SIG-M5 treated with dmso at 0.1 percent for 504 hours (cell line): ENCODE results near the gene CELSR2.
"Not testable (repeated sequence)": the region's sequence is repeated elsewhere in the genome, so short reads cannot be mapped to it uniquely, and the experiment has no call there.

Source experiments
- DNase-seq: peaks from one replicate; lab custom pipeline; 2025; ENCODE audit not compliant: unreplicated experiment; lab: John Stamatoyannopoulos, UW

The CELSR2 gene

DNA sequence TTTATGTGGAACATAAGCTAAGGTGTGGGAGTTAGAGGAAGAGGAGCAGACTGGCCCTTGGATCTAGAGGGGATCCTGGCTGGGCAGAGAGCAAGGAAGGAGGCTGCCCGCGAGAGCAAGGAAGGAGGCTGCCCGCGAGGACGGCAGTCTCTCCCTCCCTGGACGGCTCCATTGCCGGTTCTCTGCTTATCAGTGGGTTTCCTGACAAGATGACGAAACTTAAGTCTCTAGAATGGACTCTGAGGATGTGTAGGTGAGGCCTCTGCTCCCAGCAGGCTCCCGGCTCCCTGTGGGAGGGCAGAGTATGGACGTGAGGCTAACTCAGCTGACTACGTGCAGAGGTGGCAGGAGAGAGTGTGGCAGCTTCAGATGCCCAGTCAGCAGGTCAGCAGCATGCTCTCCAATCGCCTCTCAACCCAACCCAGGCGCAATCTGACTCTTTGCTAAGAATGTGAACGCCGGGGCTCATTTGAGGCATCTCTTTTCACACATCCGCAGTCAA lies 51.4 kb downstream of the CELSR2 start:
- DNase-seq: no peak

DNA sequence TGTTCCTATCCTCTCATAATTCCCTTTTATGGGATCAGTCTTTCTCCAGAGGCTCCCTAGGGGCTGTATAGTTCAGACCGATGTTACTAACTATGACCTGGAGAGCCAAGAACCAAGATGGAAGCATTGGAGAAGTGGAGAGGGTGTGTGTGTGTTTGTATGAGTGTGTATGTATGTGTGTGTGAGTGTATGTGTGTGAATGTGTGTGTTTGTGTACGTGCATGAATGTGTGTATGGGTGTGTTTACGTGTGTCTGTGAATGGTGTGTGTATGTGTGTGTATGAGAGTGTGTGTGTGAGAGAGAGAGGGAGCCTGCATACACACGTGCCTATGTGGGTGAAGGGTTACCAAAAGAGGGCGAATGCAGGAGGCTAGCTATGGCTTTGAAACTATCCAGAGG lies 52.5 kb downstream of the CELSR2 start:
- no peak for DNase-seq

DNA sequence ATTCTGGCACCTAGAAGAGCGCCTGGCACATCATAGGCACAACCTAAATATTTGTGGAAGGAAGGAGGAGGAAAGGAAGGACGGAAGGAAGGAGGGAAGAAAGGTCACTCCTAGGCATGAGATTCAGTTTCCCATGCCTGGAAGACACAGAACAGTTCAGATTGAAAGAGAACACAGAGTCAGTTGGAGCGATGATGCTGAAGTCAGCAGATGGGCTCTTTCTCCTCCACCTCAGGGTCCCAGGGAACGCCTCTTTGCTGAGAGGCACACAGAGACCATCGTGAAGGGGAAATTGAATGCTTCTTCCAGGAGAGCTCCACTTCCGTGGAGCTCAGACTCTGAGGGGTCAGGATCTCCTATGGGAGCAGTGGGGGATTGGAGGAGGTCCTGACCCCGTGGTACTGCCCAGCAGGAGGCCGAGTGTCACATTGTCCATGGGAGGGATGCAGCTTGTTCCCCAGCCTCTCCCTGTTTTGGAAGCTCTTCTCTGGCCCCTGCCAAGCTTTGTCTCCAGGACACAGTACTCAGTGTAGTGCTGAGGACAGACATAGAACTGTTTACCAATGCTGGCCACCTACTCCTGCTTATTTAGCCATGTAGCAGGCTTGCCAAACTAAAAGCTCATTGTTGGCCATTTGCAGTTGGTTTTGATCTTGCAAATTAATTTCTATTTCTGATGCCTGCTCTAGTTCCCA lies 55.0 kb downstream of the CELSR2 start:
- no peak for DNase-seq

DNA sequence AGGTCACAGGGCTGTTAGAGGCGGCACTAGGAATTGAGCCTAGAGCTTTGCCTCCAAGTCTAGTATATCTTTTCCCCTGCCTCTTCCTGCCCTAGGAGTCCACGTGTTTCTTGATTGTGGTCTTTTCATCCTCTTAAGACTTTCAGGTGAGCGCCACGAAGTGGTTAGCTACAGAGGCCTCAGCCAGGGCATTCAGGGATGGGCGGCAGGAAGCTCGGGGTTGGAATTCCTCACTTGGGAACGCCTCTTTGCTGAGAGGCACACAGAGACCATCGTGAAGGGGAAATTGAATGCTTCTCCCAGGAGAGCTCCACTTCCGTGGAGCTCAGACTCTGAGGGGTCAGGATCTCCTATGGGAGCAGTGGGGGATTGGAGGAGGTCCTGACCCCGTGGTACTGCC lies 56.7 kb downstream of the CELSR2 start:
- DNase-seq: not testable (repeated sequence)

DNA sequence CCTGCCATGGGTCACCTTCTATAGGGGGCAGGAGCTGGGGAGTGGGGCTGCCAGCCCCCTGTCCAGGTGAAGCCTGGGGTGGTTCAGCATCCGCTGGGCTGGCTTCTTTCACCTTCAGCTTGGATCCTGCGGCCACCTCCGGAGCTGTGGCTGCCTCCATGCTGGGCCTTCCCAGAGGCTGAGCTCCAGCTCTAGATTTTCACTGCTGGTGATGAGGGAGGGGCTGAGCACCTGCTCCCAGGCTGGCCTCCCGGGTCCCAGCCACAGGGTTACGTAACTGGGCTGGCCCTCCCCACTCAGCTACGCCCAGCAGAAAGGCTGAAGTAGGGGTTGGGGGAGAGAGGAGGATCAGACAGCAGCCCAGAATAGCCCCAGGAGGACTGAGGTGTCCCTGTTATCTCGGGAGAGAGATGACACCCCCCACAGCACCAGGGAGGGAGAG lies 57.5 kb downstream of the CELSR2 start, which contains the start of gene MYBPHL:
Gene MYBPHL, minus strand, starts transcription at position 180 of the 442 bp plus-strand sequence. Its CDS starts 20 bp downstream, at position 160.
- peak; percentile 18 for DNase-seq

DNA sequence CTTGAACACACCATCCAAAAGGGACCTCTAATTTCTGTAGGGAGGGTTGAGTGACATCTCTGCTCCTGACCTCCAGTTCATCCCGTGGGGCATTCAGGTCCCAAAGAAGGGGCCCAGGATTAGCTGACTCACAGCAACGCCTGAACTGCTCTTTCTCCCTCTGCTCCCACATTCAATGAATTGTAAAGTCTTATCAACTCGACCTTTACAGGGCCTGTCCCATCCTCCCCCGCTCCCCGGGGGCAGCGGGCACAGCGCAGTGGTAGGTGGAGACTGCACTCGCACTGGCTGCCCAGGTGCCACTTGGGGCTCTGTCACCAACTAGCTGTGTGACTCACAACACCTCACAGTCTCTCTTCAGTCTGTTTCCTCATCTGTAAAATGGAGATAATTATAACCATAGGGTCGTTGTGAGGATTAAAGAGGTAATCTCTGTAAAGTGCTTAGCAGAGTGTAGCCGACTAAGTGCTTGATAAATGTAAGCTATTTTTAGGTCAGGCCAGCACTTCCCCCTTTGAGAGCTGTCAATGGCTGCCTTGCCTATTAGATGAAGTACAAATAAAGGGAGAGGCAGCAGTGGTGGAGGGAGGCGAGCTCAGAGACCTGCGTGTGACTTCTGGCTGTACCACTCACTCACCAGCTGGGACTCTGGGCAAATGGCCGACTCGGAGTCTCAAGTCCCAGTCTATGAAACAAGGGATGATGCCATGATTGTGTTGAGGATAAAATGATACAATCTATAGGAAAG lies 58.1 kb downstream of the CELSR2 start:
- peak; percentile 41 for DNase-seq

DNA sequence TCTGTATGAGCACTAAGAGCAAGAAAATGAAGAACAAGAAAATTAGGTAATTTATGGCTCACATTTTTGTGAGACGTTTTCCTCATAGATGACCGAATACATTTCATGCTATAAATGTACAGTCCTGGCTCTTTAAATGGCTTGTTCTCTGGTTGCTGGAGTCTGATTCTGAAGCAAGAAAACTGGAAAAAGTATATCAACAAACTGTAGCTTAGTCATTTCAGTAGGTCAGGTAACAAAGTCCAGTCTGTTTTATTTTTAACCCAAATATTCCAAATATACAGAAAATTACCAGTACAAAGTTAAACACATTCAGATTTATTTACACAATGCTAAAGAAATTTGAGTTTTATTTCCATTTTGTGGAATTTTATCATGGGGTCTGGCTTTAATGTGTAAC lies 60.0 kb downstream of the CELSR2 start:
- DNase-seq: no peak

DNA sequence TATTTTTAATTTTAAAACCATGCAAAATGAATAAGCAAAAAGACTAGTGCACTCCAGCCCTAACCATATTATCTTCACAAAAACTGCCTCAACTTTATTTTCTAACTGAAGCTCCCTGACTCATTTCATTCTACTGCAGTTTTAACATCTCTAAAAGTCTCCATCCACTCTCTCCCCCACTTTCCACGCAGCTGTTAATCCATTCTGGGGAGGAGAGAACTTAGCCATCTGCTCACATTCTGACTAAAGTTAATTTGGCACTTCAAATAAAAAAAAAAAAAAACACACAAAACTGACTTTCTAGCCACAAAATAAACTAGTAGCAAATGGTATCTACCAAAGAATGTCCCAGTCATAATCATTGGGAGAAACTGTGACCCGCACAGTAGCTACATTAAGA lies 62.9 kb downstream of the CELSR2 start:
- DNase-seq: no peak

DNA sequence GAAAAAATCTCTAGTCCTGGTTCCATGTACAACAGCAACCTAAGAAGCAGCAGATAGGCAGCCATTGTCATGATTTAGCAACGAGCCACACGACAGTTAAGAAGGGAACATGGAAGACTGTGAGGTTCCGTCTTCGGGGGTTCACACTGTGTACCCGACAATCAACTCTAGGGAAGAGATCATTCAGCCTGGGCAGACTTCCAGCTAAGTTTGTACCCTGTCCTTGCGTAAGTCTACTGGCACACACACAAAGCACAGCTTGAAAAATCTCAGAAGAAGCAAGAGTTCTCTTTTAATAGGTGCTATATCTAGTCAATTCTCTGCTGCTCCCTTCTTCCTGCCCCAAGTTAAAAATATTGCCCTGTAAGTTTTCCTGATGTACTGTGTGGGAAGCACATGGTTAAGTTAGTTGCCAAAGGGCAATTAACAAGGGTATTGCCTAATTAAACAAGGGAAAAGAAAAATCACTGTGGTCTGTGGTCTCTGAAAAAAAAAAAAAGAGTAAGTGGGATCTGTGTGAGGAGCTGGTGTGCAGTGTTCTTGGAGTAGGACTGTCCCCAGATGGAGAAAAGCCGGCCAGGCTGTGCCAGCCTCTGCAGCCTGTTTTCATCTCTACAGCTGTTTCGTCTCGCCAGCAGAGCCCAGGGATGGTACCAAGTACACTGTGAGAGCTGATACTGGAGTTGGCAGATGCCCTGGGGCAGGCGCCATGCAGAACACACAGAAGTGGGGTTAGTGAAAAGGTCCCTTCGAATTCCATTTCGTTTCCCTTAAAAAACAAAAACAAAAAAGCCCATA lies 63.8 kb downstream of the CELSR2 start:
- no peak for DNase-seq

DNA sequence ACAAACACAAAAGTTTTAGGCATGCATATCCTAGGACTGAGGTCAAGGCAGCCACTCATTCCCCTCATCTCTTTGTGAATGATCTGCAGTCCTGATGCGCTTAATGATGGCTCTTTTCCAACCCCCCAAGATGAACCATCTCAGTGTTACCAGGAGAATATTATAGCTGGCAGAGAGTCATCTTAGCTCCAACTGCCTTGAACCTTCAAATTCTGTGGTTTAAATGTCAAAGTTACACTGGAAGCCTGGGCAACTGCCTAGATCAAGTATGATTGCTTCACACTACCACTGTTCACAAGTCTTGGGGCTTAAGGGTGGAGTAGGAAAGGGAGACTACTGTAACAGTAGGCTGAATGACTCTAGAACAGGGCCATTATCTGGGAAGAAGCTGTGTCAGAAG lies 65.5 kb downstream of the CELSR2 start:
- no peak for DNase-seq

DNA sequence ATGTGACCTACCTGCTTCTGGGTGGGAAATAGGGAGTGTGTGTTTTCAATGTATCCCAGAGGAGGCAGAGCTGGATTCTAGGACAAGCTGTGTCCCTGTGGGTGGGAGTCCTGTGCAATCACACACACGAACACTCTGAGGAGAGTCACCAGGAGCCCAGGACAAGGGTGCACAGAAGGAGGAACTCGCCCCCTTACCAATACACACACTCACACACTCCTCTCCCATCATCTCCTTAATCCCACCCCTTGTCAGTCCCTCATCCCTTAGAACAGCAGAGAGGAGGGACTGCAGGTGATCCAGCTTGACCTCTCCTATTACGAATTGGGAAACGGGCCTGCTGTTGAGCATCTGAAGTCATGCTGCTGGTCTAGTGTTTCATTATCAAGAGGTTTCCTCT lies 65.9 kb downstream of the CELSR2 start:
- no peak for DNase-seq

DNA sequence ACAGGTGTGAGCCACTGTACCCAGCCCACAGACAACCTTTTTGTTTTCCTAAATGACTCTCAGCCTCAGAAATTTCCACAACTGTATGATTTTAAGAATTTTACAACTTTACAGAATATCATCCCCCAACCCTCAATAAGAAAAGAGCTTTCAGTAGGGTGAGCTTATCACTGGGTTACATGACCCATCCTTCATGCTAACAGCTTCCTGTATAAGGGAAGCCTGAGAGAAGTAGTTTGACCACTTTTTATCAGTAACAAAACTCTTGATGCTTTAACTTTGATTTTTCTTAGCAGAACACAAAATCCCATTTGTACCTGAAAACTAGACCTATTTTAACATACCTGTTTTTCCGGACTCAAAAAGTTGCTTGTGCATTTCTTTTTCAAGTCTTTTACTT lies 67.2 kb downstream of the CELSR2 start:
- no peak for DNase-seq

DNA sequence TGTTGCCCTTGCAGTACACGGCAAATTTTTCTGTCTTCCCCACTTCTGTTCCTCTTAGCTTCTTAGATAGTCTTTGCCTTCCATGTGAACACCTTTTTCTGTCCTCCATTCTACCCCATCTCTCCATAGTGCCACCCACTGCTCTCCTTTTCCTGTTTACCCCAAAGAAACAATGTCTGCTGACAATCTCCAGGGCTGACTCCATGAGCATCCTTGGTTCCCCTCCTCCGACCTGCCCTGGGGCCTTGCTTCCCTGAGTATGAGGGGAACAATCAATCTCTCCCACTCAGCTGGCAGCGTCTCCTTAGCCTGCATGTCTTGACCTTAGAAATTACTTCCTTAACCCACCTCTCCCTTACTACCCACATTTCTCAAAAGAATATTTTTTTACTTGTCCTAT lies 69.8 kb downstream of the CELSR2 start:
- DNase-seq: no peak

DNA sequence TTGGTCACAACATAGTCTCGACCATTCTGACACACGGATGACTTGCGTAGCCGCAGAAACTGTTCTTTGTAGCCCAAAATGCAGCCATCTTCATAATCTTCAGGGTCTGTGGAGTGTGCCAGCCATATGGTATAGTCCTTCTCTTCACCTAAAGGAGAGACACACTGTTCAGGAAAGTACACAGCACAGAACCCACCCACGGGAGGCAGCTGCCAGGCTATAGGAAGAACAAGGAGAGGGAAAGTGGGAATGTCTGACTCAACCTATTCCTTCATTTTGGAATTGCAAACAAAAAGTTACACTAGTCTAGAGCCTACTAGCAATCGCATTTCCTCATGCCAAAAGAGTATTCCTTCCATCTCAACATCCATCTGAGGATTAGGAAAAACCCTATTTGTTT lies 73.6 kb downstream of the CELSR2 start:
- no peak for DNase-seq
